SJCRH30 (cell line): ENCODE data around the gene HSFX4. TPM values are rescaled to one million over a fixed set of nuclear protein-coding genes. Genes with fewer than 3 reads are reported as not detected.
A peak's percentile ranks its signal among the peaks of the same experiment; 100 is the strongest.
"Not testable (repeated sequence)": the region's sequence is repeated elsewhere in the genome, so short reads cannot be mapped to it uniquely, and the experiment has no call there.

ENCODE experiments used
- DNase-seq, 2 experiments: peaks; one replicate each; pipeline ENCODE4 v3.0.0-alpha.2; 2015 to 2020
- H3K27ac ChIP-seq: fragments of 250-450 bp; sonication (Bioruptor Pico); 2 replicates; pipeline ENCODE4 v1.5.1; 2020; ENCODE audit warnings: mild to moderate bottlenecking, moderate library complexity
- H3K27me3 ChIP-seq: fragments of 250-450 bp; sonication (Bioruptor Pico); 2 replicates; pipeline ENCODE4 v1.5.1; 2020; ENCODE audit warnings: mild to moderate bottlenecking, moderate library complexity
- H3K36me3 ChIP-seq: fragments of 250-450 bp; sonication (Bioruptor Pico); 2 replicates; pipeline ENCODE4 v1.5.1; 2020; ENCODE audit warnings: mild to moderate bottlenecking, moderate library complexity
- H3K4me1 ChIP-seq: fragments of 250-450 bp; sonication (Bioruptor Pico); 2 replicates; pipeline ENCODE4 v1.5.1; 2020; ENCODE audit warnings: mild to moderate bottlenecking, moderate library complexity
- H3K4me3 ChIP-seq: fragments of 250-450 bp; sonication (Bioruptor Pico); 2 replicates; pipeline ENCODE4 v1.5.1; 2020; ENCODE audit warnings: mild to moderate bottlenecking, moderate library complexity
- H3K9me3 ChIP-seq: fragments of 250-450 bp; sonication (Bioruptor Pico); replicated peaks from 2 replicates; pipeline ENCODE4 v1.5.1; 2020; ENCODE audit warnings: mild to moderate bottlenecking, moderate library complexity
- total RNA-seq: library from RNA; depleted of rRNA; stranded (reverse); fragments of >200 nt; shearing (Covaris generic); gene quantifications from 2 replicates; pipeline ENCODE4 v1.2.3, GENCODE V29; 2014; rRNA removed

The HSFX4 gene
- total RNA-seq, 1 experiment from 2014 or later = not detected

- H3K4me1 ChIP-seq, H3K27me3 ChIP-seq, H3K9me3 ChIP-seq, H3K27ac ChIP-seq, H3K36me3 ChIP-seq, H3K4me3 ChIP-seq, DNase-seq: not testable (repeated sequence)
Measured at GRCh38 chrX:149946932-149947331, 17.6 kb downstream of the HSFX4 start.

- no peak for DNase-seq
- Histone ChIP-seq H3K4me1 (no peaks in the 10 kb centered on the region), H3K4me3 (no peak overlapping the region), H3K9me3 (no peaks in the 10 kb centered on the region), H3K27me3 (no peaks in the 10 kb centered on the region), H3K27ac (no peak overlapping the region), H3K36me3 (no peaks in the 10 kb centered on the region)
Measured at GRCh38 chrX:149948016-149948415, 18.6 kb downstream of the HSFX4 start.

GRCh38 chrX:149949743-149950436 lies 20.5 kb downstream of the HSFX4 start:
- H3K4me3 ChIP-seq = no peak overlapping the region
- DNase-seq = no peak
- no peak overlapping the region for H3K27ac ChIP-seq
- H3K27me3 ChIP-seq = no peaks in the 10 kb centered on the region
- H3K36me3 ChIP-seq = no peaks in the 10 kb centered on the region
- H3K4me1 ChIP-seq = no peaks in the 10 kb centered on the region
- no peaks in the 10 kb centered on the region for H3K9me3 ChIP-seq

GRCh38 chrX:149950681-149951080 lies 21.3 kb downstream of the HSFX4 start:
- Histone ChIP-seq H3K36me3 (no peaks in the 10 kb centered on the region), H3K27me3 (no peaks in the 10 kb centered on the region), H3K9me3 (no peaks in the 10 kb centered on the region), H3K27ac (no peak overlapping the region), H3K4me1 (no peaks in the 10 kb centered on the region), H3K4me3 (no peak overlapping the region)
- peak; percentile 48 to 72 for DNase-seq

- Histone ChIP-seq H3K27me3 (no peaks in the 10 kb centered on the region), H3K9me3 (no peaks in the 10 kb centered on the region), H3K4me1 (peaks cover 4% of the 10 kb centered on the region; the same call in 1 of the 2 replicates), H3K4me3 (no peak overlapping the region), H3K27ac (no peak overlapping the region), H3K36me3 (no peaks in the 10 kb centered on the region)
- DNase-seq = no peak
Measured at GRCh38 chrX:149961572-149961971, 32.2 kb downstream of the HSFX4 start.

GRCh38 chrX:149962010-149962409 lies 32.6 kb downstream of the HSFX4 start:
- Histone ChIP-seq H3K27ac (no peak overlapping the region), H3K4me3 (no peak overlapping the region), H3K36me3 (no peaks in the 10 kb centered on the region), H3K4me1 (peaks cover 4% of the 10 kb centered on the region; the same call in 1 of the 2 replicates), H3K9me3 (no peaks in the 10 kb centered on the region), H3K27me3 (no peaks in the 10 kb centered on the region)
- no peak for DNase-seq

- no peaks in the 10 kb centered on the region for H3K27me3 ChIP-seq
- H3K27ac ChIP-seq = no peak overlapping the region
- peak; percentile 59 to 78 for DNase-seq
- H3K9me3 ChIP-seq = no peaks in the 10 kb centered on the region
- no peaks in the 10 kb centered on the region for H3K36me3 ChIP-seq
- peaks cover 4% of the 10 kb centered on the region; the same call in 1 of the 2 replicates for H3K4me1 ChIP-seq
- H3K4me3 ChIP-seq = no peak overlapping the region
Measured at GRCh38 chrX:149962859-149963757, 33.7 kb downstream of the HSFX4 start.

GRCh38 chrX:149979126-149979644 lies 49.8 kb downstream of the HSFX4 start:
- no peak overlapping the region for H3K4me3 ChIP-seq
- no peak overlapping the region for H3K27ac ChIP-seq
- H3K4me1 ChIP-seq = no peaks in the 10 kb centered on the region
- H3K9me3 ChIP-seq = no peaks in the 10 kb centered on the region
- DNase-seq = no peak
- H3K36me3 ChIP-seq = no peaks in the 10 kb centered on the region
- no peaks in the 10 kb centered on the region for H3K27me3 ChIP-seq

Other genes starting within 250 kb of the HSFX4 start
- gene MAGEA11, start 217.5 kb upstream of the HSFX4 start, total RNA-seq = not detected in 2 replicates
- 0.23 and 0.77 TPM in 2 replicates for gene HSFX1, start 155.5 kb upstream of the HSFX4 start, total RNA-seq
- not detected in 2 replicates for gene MAGEA9, start 147.6 kb upstream of the HSFX4 start, total RNA-seq
- gene MAGEA8, start 48.4 kb upstream of the HSFX4 start, total RNA-seq = not detected in 2 replicates
- 19.3 and 27.0 TPM in 2 replicates for gene EOLA2, start 8.9 kb downstream of the HSFX4 start, total RNA-seq